ENCODE data around the gene TOB2. TPM values are rescaled to one million over a fixed set of nuclear protein-coding genes. Genes with fewer than 3 reads are reported as not detected.
A peak's percentile ranks its signal among the peaks of the same experiment; 100 is the strongest.
"Not testable (repeated sequence)": the region's sequence is repeated elsewhere in the genome, so short reads cannot be mapped to it uniquely, and the experiment has no call there.

The TOB2 gene
- total RNA-seq, 1 donor from 2014 or later, result 44.2 TPM

- Mint-ChIP-seq H3K27ac (peak overlapping the region; percentile 98), H3K36me3 (ENCODE audit: low read depth) (peaks cover 13% of the 10 kb centered on the region), H3K9me3 (no peaks in the 10 kb centered on the region), H3K4me3 (ENCODE audit: low read depth) (peak overlapping the region; percentile 96), H3K27me3 (ENCODE audit: low read depth) (no peaks in the 10 kb centered on the region), H3K4me1 (ENCODE audit: low read depth) (peaks cover 6% of the 10 kb centered on the region)
- DNase-seq (ENCODE audit: low spot score), result peak; percentile 91
- intact Hi-C loops (cut with micrococcal nuclease), result loop anchor here (1.0 to 10.0 kb wide), 3 partner anchors 20 to 243 kb away; partner anchors contain the start of genes DESI1, L3MBTL2, PHF5A and XRCC6
Measured at GRCh38 chr22:41448189-41448808, 1.7 kb upstream of the TOB2 start.

- peak overlapping the region; percentile 96 for H3K4me3 Mint-ChIP-seq (ENCODE audit: low read depth)
- no peaks in the 10 kb centered on the region for H3K27me3 Mint-ChIP-seq (ENCODE audit: low read depth)
- peak; percentile 61 for DNase-seq (ENCODE audit: low spot score)
- H3K4me1 Mint-ChIP-seq (ENCODE audit: low read depth), result peaks cover 11% of the 10 kb centered on the region
- peaks cover 17% of the 10 kb centered on the region for H3K36me3 Mint-ChIP-seq (ENCODE audit: low read depth)
- no peaks in the 10 kb centered on the region for H3K9me3 Mint-ChIP-seq
- intact Hi-C loops (cut with micrococcal nuclease), result loop anchor here (1.0 to 10.0 kb wide), 4 partner anchors 21 to 493 kb away; partner anchors contain the start of genes DESI1, L3MBTL2, PHF5A and XRCC6
- peak overlapping the region; percentile 98 for H3K27ac Mint-ChIP-seq
Measured at GRCh38 chr22:41447435-41448188, 1.0 kb upstream of the TOB2 start.

- Mint-ChIP-seq H3K4me3 (ENCODE audit: low read depth) (peak overlapping the region; percentile 96), H3K36me3 (ENCODE audit: low read depth) (peaks cover 25% of the 10 kb centered on the region), H3K27me3 (ENCODE audit: low read depth) (no peaks in the 10 kb centered on the region), H3K4me1 (ENCODE audit: low read depth) (peaks cover 13% of the 10 kb centered on the region), H3K27ac (peak overlapping the region; percentile 98), H3K9me3 (no peaks in the 10 kb centered on the region)
- DNase-seq (ENCODE audit: low spot score), result no peak
- intact Hi-C loops (cut with micrococcal nuclease), result loop anchor here (2.0 to 10.0 kb wide), 3 partner anchors 179 to 495 kb away; partner anchors contain the start of genes DESI1, L3MBTL2 and XRCC6
Measured at GRCh38 chr22:41446057-41446501, 522 bp downstream of the TOB2 start.

GRCh38 chr22:41445129-41446056 lies 1.2 kb downstream of the TOB2 start:
- no peaks in the 10 kb centered on the region for H3K27me3 Mint-ChIP-seq (ENCODE audit: low read depth)
- peak; percentile 30 for DNase-seq (ENCODE audit: low spot score)
- H3K27ac Mint-ChIP-seq, result peak overlapping the region; percentile 89
- H3K36me3 Mint-ChIP-seq (ENCODE audit: low read depth), result peaks cover 25% of the 10 kb centered on the region
- H3K9me3 Mint-ChIP-seq, result no peaks in the 10 kb centered on the region
- intact Hi-C loops (cut with micrococcal nuclease), result loop anchor here (2.0 to 10.0 kb wide), 3 partner anchors 179 to 495 kb away; partner anchors contain the start of genes DESI1, L3MBTL2 and XRCC6
- peaks cover 13% of the 10 kb centered on the region for H3K4me1 Mint-ChIP-seq (ENCODE audit: low read depth)
- H3K4me3 Mint-ChIP-seq (ENCODE audit: low read depth), result peak overlapping the region; percentile 96

- intact Hi-C loops (cut with micrococcal nuclease), result loop anchor here (1.0 to 10.0 kb wide), 4 partner anchors 25 to 240 kb away; partner anchors contain the start of genes ACO2, DESI1, L3MBTL2 and XRCC6
- DNase-seq (ENCODE audit: low spot score), result peak; percentile 83
- H3K9me3 Mint-ChIP-seq, result no peaks in the 10 kb centered on the region
- H3K27ac Mint-ChIP-seq, result peak overlapping the region; percentile 89
- H3K36me3 Mint-ChIP-seq (ENCODE audit: low read depth), result peaks cover 25% of the 10 kb centered on the region
- H3K4me3 Mint-ChIP-seq (ENCODE audit: low read depth), result peak overlapping the region; percentile 96
- peaks cover 13% of the 10 kb centered on the region for H3K4me1 Mint-ChIP-seq (ENCODE audit: low read depth)
- no peaks in the 10 kb centered on the region for H3K27me3 Mint-ChIP-seq (ENCODE audit: low read depth)
Measured at GRCh38 chr22:41444360-41445128, 2.1 kb downstream of the TOB2 start.

GRCh38 chr22:41442240-41442792 lies 4.3 kb downstream of the TOB2 start:
- Mint-ChIP-seq H3K27ac (no peak overlapping the region), H3K4me1 (ENCODE audit: low read depth) (peaks cover 7% of the 10 kb centered on the region), H3K36me3 (ENCODE audit: low read depth) (peaks cover 33% of the 10 kb centered on the region), H3K9me3 (no peaks in the 10 kb centered on the region), H3K4me3 (ENCODE audit: low read depth) (no peak overlapping the region), H3K27me3 (ENCODE audit: low read depth) (no peaks in the 10 kb centered on the region)
- intact Hi-C loops (cut with micrococcal nuclease), result loop anchor here (10.0 kb wide), 2 partner anchors 182 to 238 kb away; partner anchors contain the start of genes DESI1, L3MBTL2 and XRCC6
- DNase-seq (ENCODE audit: low spot score), result no peak

- not testable (repeated sequence) for H3K4me1 Mint-ChIP-seq (ENCODE audit: low read depth); H3K4me3 Mint-ChIP-seq (ENCODE audit: low read depth)
Measured at GRCh38 chr22:41440511-41440910, 6.1 kb downstream of the TOB2 start.

GRCh38 chr22:41437198-41437597 lies 9.4 kb downstream of the TOB2 start:
- no peak overlapping the region for H3K27ac Mint-ChIP-seq
- no peaks in the 10 kb centered on the region for H3K27me3 Mint-ChIP-seq (ENCODE audit: low read depth)
- H3K9me3 Mint-ChIP-seq, result no peaks in the 10 kb centered on the region
- no peak overlapping the region for H3K4me3 Mint-ChIP-seq (ENCODE audit: low read depth)
- H3K36me3 Mint-ChIP-seq (ENCODE audit: low read depth), result peaks cover 55% of the 10 kb centered on the region
- peaks cover under 1% of the 10 kb centered on the region for H3K4me1 Mint-ChIP-seq (ENCODE audit: low read depth)
- intact Hi-C loops (cut with micrococcal nuclease), result no loop called here
- no peak for DNase-seq (ENCODE audit: low spot score)

More at GRCh38 chr22:41440511-41440910, 6.1 kb downstream of the TOB2 start:
- not testable (repeated sequence) for DNase-seq (ENCODE audit: low spot score); H3K27me3 Mint-ChIP-seq (ENCODE audit: low read depth); H3K27ac Mint-ChIP-seq; H3K9me3 Mint-ChIP-seq
- intact Hi-C loops (cut with micrococcal nuclease), result loop anchor here (10.0 kb wide), 2 partner anchors 184 to 236 kb away; partner anchors contain the start of genes DESI1, L3MBTL2 and XRCC6
- H3K36me3 Mint-ChIP-seq (ENCODE audit: low read depth), result peaks cover 51% of the 10 kb centered on the region

GRCh38 chr22:41436322-41437113 lies 10.1 kb downstream of the TOB2 start:
- Mint-ChIP-seq H3K36me3 (ENCODE audit: low read depth) (peaks cover 58% of the 10 kb centered on the region), H3K9me3 (no peaks in the 10 kb centered on the region), H3K4me1 (ENCODE audit: low read depth) (no peaks in the 10 kb centered on the region), H3K4me3 (ENCODE audit: low read depth) (no peak overlapping the region), H3K27ac (no peak overlapping the region), H3K27me3 (ENCODE audit: low read depth) (no peaks in the 10 kb centered on the region)
- intact Hi-C loops (cut with micrococcal nuclease), result no loop called here
- no peak for DNase-seq (ENCODE audit: low spot score)

GRCh38 chr22:41435560-41435959 lies 11.0 kb downstream of the TOB2 start:
- Mint-ChIP-seq H3K9me3 (no peaks in the 10 kb centered on the region), H3K4me3 (ENCODE audit: low read depth) (no peak overlapping the region), H3K4me1 (ENCODE audit: low read depth) (no peaks in the 10 kb centered on the region), H3K36me3 (ENCODE audit: low read depth) (peaks cover 62% of the 10 kb centered on the region), H3K27me3 (ENCODE audit: low read depth) (no peaks in the 10 kb centered on the region), H3K27ac (no peak overlapping the region)
- intact Hi-C loops (cut with micrococcal nuclease), result no loop called here
- DNase-seq (ENCODE audit: low spot score), result no peak

Data from activated T-helper 2 cell treated with anti-CD3 and anti-CD28 coated beads, Interferon-gamma antibody, Interleukin-2, Interleukin-4, amounts not matched to agents 10 μg/mL and 5 μg/mL and 100 μg/mL, durations not matched to agents 14 hours and 24 hours and 36 hours (primary cell).